ENCODE results near the gene VEPH1.

VEPH1 gene

DNA sequence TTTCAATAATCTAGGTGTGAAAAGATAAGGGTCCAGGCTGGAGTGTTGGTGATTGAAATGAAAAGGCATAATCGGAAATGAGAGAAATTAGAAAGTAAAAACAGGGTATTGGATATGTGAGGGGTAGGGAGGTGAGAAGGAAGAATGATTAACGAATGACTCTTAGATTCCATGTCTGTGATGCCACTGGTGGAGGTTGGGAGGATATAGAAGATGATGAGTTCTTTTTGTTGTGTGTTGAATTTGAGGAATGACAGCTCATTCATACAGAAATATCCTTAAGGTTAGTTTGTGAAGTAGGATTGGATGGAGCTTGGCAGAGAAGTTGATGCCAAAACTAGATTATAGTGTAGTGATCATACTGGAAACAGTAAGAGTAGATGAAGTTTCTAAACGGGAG lies 271.1 kb downstream of the VEPH1 start:
- no peak overlapping the region for H3K4me3 ChIP-seq (ENCODE audit: low read depth, low read length)
- DNase-seq (ENCODE audit: low read depth): no peak
- TF ChIP-seq, protein P1, sequence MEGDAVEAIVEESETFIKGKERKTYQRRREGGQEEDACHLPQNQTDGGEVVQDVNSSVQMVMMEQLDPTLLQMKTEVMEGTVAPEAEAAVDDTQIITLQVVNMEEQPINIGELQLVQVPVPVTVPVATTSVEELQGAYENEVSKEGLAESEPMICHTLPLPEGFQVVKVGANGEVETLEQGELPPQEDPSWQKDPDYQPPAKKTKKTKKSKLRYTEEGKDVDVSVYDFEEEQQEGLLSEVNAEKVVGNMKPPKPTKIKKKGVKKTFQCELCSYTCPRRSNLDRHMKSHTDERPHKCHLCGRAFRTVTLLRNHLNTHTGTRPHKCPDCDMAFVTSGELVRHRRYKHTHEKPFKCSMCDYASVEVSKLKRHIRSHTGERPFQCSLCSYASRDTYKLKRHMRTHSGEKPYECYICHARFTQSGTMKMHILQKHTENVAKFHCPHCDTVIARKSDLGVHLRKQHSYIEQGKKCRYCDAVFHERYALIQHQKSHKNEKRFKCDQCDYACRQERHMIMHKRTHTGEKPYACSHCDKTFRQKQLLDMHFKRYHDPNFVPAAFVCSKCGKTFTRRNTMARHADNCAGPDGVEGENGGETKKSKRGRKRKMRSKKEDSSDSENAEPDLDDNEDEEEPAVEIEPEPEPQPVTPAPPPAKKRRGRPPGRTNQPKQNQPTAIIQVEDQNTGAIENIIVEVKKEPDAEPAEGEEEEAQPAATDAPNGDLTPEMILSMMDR (IDR thresholded peaks at IDR 0.05; ENCODE audit: control insufficient read depth, extremely low read depth, insufficient read depth): no peak

- TF ChIP-seq, protein P1 (IDR thresholded peaks at IDR 0.05; ENCODE audit: control insufficient read depth, extremely low read depth, insufficient read depth): no peak
- H3K4me3 ChIP-seq (ENCODE audit: low read depth, low read length): no peak overlapping the region
- no peak for DNase-seq (ENCODE audit: low read depth)
Observed at GRCh38 chr3:157231071-157231470, 272.1 kb downstream of the VEPH1 start.

DNA sequence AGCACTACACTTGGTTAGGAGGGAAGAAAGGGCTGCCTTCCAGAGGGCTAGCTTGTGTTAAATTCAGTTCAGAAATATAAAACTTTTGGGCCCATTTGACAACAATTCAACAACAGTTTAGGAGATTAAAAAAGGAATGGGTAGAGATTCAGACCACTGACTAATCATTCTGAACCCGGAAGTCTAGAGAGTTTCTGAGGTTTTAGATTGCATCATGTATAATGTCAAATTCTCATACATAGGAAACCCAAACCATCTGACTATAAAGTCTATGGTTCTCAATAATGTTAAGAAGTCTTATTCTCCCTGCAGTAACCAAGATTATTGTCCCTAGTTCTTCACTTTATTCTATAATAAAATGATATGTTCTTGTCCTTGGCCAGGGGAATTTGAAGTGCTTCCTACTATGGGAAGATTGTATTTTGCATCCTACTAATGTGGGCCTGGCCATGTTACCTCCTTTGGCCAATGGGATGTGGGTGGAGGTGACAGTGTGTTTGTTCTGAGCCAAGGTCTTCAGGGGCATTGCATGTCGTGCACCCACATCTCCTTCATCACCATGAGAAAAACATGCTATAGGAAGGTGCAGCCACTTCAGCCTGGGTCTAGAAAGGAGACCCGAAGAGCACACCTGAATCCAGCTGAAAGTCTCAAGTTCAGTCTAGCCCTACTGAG lies 276.9 kb downstream of the VEPH1 start:
- DNase-seq (ENCODE audit: low read depth): no peak
- H3K4me3 ChIP-seq (ENCODE audit: low read depth, low read length): no peak overlapping the region
- TF ChIP-seq, protein P1 (IDR thresholded peaks at IDR 0.05; ENCODE audit: control insufficient read depth, extremely low read depth, insufficient read depth): no peak

DNA sequence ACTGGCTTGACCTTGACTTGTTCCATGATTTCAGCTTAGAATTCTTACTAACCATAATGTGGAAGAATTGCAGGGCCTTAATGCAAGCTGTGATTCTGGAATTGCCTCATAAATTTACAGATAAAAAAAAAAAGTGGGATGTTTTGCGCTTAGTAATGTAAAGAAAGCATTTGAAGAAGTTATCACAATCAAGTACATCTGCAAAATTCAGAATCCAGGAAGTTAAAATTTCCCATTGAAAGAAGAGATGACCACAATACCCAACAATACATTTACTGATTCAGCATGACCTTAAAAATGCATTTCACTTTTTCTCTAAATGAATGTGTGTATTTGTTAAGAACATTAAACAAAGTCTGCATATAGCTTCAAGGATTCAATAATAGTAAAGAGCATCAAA lies 278.2 kb downstream of the VEPH1 start:
- H3K4me3 ChIP-seq (ENCODE audit: low read depth, low read length): no peak overlapping the region
- DNase-seq (ENCODE audit: low read depth): no peak
- TF ChIP-seq, protein P1 (IDR thresholded peaks at IDR 0.05; ENCODE audit: control insufficient read depth, extremely low read depth, insufficient read depth): no peak

- peak; percentile 1 for DNase-seq (ENCODE audit: low read depth)
- H3K4me3 ChIP-seq (ENCODE audit: low read depth, low read length): no peak overlapping the region
- TF ChIP-seq, protein P1 (IDR thresholded peaks at IDR 0.05; ENCODE audit: control insufficient read depth, extremely low read depth, insufficient read depth): no peak
Observed at GRCh38 chr3:157220883-157221282, 282.3 kb downstream of the VEPH1 start.

DNA sequence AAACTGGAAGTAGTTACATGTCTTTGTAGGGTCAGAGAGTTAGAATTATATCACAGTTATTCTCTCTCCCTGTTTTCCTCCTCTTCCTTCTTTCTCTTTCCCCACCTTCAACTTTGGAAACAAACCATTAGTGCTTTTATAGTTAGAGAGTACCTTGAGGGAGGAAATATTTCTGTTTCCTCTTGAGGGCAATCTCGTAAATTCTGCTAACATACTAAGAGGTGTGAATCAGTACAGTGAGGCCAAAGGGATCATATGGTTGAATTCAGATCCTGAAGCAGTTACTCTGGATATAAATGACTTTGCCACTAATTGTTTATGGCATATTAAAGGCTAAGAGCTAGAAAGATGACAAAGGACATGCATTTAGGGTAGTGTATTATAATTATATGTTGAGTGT lies 283.0 kb downstream of the VEPH1 start:
- peak; percentile 21 for DNase-seq (ENCODE audit: low read depth)
- TF ChIP-seq, protein P1 (IDR thresholded peaks at IDR 0.05; ENCODE audit: control insufficient read depth, extremely low read depth, insufficient read depth): no peak

DNA sequence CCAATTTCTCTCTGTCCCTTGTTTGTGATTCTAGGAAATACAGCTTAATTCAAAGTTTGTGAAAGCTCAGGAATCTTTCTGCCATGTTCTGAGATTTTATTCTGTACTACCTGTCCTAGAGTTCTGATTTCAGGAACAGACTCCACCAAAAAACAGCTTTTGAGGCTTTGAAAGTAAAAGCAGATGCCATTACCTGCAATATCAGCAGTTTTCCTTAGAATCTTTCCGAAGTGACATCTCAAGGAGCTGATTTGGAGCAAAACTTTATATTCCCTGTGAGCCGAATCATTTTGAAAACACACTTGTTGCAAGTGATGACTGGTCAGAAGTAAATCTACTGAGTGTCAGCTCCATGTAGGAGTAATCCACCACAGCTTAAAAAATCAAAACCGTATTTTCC lies 284.0 kb downstream of the VEPH1 start:
- DNase-seq (ENCODE audit: low read depth): no peak
- TF ChIP-seq, protein P1 (IDR thresholded peaks at IDR 0.05; ENCODE audit: control insufficient read depth, extremely low read depth, insufficient read depth): no peak
- H3K4me3 ChIP-seq (ENCODE audit: low read depth, low read length): no peak overlapping the region

More for the DNA sequence above, 283.0 kb downstream of the VEPH1 start:
- no peak overlapping the region for H3K4me3 ChIP-seq (ENCODE audit: low read depth, low read length)
